ENCODE measurements around the gene ARHGAP33. TPM values are rescaled to one million over a fixed set of nuclear protein-coding genes. Genes with fewer than 3 reads are reported as not detected.

ARHGAP33 gene
- total and polyA plus RNA-seq, 2 experiments from 2014 or later, result 11.6 to 22.1 TPM

DNA sequence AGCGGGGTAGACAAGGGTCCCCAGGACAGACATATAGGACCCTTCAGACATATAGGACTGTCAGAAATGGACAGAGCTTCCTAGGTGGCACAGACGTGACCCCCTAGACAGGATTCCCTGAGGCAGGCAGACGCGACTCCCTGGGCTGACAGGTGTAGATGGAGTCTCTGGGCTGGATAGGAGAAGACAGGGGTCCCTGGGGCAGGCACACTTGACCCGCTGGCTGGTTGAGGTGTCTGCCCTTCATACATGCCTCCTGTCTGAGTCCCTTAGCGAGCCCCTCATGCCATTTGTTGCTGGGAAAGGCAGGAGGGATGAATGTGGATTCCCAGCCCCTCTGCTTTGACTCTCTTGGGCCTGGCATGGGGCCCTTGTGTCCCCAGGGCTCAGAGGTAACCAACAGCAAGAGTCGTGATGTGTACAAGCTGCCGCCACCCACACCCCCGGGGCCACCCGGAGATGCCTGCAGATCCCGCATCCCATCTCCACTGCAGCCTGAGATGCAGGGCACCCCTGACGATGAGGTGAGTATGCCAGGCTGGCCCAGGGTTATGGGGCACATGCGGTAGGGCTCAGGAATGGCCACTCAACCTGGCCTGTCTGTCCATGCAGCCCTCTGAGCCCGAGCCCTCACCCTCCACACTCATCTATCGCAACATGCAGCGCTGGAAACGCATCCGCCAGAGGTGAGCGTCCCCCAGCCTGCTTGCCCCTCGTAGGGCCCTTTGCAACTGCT, 21.6 kb upstream of the ARHGAP33 start (continued):
- TF ChIP-seq, protein P1, sequence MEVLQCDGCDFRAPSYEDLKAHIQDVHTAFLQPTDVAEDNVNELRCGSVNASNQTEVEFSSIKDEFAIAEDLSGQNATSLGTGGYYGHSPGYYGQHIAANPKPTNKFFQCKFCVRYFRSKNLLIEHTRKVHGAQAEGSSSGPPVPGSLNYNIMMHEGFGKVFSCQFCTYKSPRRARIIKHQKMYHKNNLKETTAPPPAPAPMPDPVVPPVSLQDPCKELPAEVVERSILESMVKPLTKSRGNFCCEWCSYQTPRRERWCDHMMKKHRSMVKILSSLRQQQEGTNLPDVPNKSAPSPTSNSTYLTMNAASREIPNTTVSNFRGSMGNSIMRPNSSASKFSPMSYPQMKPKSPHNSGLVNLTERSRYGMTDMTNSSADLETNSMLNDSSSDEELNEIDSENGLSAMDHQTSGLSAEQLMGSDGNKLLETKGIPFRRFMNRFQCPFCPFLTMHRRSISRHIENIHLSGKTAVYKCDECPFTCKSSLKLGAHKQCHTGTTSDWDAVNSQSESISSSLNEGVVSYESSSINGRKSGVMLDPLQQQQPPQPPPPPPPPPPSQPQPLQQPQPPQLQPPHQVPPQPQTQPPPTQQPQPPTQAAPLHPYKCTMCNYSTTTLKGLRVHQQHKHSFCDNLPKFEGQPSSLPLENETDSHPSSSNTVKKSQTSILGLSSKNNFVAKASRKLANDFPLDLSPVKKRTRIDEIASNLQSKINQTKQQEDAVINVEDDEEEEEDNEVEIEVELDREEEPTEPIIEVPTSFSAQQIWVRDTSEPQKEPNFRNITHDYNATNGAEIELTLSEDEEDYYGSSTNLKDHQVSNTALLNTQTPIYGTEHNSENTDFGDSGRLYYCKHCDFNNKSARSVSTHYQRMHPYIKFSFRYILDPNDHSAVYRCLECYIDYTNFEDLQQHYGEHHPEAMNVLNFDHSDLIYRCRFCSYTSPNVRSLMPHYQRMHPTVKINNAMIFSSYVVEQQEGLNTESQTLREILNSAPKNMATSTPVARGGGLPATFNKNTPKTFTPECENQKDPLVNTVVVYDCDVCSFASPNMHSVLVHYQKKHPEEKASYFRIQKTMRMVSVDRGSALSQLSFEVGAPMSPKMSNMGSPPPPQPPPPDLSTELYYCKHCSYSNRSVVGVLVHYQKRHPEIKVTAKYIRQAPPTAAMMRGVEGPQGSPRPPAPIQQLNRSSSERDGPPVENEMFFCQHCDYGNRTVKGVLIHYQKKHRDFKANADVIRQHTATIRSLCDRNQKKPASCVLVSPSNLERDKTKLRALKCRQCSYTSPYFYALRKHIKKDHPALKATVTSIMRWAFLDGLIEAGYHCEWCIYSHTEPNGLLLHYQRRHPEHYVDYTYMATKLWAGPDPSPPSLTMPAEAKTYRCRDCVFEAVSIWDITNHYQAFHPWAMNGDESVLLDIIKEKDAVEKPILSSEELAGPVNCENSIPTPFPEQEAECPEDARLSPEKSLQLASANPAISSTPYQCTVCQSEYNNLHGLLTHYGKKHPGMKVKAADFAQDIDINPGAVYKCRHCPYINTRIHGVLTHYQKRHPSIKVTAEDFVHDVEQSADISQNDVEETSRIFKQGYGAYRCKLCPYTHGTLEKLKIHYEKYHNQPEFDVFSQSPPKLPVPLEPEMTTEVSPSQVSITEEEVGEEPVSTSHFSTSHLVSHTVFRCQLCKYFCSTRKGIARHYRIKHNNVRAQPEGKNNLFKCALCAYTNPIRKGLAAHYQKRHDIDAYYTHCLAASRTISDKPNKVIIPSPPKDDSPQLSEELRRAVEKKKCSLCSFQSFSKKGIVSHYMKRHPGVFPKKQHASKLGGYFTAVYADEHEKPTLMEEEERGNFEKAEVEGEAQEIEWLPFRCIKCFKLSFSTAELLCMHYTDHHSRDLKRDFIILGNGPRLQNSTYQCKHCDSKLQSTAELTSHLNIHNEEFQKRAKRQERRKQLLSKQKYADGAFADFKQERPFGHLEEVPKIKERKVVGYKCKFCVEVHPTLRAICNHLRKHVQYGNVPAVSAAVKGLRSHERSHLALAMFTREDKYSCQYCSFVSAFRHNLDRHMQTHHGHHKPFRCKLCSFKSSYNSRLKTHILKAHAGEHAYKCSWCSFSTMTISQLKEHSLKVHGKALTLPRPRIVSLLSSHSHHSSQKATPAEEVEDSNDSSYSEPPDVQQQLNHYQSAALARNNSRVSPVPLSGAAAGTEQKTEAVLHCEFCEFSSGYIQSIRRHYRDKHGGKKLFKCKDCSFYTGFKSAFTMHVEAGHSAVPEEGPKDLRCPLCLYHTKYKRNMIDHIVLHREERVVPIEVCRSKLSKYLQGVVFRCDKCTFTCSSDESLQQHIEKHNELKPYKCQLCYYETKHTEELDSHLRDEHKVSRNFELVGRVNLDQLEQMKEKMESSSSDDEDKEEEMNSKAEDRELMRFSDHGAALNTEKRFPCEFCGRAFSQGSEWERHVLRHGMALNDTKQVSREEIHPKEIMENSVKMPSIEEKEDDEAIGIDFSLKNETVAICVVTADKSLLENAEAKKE (CRISPR knock-in tag; IDR thresholded peaks at IDR 0.05), result no peak
- TF ChIP-seq ZNF114 (CRISPR knock-in tag; IDR thresholded peaks at IDR 0.05), result no peak
- no peak for TF ChIP-seq EZH2phosphoT487 (IDR thresholded peaks at IDR 0.05; ENCODE audit: unreplicated experiment)
- TF ChIP-seq, protein P2, sequence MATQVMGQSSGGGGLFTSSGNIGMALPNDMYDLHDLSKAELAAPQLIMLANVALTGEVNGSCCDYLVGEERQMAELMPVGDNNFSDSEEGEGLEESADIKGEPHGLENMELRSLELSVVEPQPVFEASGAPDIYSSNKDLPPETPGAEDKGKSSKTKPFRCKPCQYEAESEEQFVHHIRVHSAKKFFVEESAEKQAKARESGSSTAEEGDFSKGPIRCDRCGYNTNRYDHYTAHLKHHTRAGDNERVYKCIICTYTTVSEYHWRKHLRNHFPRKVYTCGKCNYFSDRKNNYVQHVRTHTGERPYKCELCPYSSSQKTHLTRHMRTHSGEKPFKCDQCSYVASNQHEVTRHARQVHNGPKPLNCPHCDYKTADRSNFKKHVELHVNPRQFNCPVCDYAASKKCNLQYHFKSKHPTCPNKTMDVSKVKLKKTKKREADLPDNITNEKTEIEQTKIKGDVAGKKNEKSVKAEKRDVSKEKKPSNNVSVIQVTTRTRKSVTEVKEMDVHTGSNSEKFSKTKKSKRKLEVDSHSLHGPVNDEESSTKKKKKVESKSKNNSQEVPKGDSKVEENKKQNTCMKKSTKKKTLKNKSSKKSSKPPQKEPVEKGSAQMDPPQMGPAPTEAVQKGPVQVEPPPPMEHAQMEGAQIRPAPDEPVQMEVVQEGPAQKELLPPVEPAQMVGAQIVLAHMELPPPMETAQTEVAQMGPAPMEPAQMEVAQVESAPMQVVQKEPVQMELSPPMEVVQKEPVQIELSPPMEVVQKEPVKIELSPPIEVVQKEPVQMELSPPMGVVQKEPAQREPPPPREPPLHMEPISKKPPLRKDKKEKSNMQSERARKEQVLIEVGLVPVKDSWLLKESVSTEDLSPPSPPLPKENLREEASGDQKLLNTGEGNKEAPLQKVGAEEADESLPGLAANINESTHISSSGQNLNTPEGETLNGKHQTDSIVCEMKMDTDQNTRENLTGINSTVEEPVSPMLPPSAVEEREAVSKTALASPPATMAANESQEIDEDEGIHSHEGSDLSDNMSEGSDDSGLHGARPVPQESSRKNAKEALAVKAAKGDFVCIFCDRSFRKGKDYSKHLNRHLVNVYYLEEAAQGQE (IDR thresholded peaks at IDR 0.05; ENCODE audit: unreplicated experiment), result no peak

Data from GM23338 (cell line).